SIG-M5 treated with dmso at 0.1 percent for 504 hours (cell line): ENCODE measurements around the gene CCDC89.

Source experiments
- DNase-seq: peaks from one replicate; lab custom pipeline; 2025; ENCODE audit not compliant: unreplicated experiment; lab: John Stamatoyannopoulos, UW

The CCDC89 gene

DNA sequence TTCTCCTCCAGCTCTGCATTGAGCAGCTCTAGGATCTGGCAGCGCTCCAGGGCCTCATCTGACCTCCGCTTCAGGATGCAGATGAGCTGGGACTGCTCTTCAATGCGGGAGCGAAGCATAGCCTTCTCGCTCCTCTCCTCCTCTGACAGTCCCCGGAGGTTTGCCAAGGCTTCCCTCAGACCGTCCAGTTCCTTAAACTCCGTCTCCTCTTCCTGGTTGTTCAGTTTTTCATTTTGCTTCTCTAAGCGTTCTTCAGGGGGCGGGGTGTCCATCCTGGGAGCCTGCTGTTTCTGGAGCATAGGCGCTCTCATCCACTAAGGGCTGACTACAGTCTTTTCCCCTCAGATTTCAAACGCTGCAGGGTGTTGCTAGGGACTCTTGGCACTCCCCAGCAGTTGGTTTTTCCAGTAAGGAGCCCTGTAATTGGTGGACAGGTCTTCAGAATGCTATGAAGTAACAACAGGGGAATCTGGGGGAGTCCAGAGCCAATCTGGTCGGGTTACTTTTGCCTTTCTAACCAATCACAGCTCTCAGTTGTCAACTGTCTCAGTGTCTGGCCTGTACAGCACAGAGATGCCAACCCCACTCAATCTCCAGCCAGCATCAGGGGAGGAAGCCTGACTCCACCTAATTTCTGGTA is at the start of gene CCDC89:
CCDC89 (minus strand) TSS at position 376 of the 640 bp plus-strand sequence; CDS start at position 311, 65 bp downstream.
- no peak for DNase-seq

- DNase-seq, result no peak
Observed at GRCh38 chr11:85732965-85733364, 47.0 kb upstream of the CCDC89 start.

DNA sequence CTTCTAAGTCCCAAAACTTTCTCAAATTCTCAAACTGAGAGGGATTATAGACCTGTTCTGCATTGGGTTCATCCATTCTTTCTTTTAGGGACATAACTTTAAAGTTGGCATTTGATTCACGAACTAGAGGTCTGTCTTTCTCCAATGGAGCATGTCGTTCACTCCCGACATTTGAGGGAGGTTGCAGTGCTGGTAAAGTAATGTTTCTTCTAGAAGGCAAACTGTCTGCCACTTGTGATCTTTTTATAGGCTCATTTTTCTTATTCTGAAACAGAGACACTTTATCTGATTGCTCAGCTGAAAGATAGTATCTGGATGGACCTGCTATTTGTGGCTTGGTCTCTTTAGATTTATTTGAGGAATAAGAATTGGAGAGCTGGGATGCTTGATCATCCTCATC is 40.4 kb upstream of the CCDC89 start:
- no peak for DNase-seq

DNA sequence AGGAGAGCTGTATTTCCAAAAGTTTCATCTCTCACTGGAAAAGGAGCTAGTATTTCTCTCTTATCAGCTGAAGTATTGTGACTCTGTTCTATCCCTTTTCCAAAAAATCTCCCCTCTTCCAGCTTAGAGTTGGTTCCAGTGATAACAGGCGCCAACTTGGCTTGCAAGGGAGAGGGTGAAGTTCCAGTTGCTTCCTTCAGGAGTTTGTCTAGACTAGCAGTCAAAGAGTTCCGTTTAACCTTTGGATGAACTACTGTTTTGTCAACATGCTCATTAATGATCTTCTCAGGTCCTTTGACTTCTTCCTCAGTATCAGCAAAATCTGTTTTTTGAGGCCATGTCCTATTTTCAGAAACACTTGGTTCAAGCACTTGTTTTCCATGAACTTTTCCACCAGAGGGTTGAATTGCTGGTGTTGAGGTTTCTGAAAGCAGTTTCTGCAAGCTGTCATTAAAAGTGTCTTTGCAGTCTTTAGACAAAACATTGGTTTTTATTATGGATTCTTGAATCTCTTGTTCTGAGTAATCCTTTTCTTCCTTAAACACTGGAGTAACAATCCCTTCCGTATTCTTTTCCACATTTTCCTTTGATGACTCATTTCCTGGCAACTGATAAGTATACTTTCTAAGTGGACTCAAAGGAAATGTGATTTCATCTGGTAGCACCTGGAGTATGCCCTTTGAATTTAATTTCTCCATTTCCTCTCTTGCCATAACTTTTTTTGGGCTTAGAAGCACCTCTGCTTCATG is 39.7 kb upstream of the CCDC89 start:
- DNase-seq, result no peak

- no peak for DNase-seq
Observed at GRCh38 chr11:85724748-85725465, 38.9 kb upstream of the CCDC89 start.

- no peak for DNase-seq
Observed at GRCh38 chr11:85723088-85723487, 37.1 kb upstream of the CCDC89 start.

DNA sequence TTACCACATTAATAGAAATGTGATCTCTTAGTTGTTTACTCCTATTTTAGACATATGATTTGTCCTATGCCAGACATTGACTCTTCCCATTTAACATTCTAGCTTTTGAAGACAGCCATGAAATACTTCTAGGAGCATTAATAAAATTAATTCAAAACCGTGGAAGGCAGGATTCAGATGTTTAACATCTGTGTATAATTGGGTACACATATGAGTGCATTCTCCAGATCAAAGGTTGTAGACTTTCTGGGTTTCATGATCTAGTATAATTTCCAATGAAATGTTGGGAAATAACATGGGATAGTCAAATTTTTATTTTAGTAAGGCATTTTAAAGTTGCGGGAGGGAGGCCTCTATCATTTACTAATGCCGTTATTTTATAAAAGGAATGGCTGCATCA is 35.2 kb upstream of the CCDC89 start:
- no peak for DNase-seq

DNA sequence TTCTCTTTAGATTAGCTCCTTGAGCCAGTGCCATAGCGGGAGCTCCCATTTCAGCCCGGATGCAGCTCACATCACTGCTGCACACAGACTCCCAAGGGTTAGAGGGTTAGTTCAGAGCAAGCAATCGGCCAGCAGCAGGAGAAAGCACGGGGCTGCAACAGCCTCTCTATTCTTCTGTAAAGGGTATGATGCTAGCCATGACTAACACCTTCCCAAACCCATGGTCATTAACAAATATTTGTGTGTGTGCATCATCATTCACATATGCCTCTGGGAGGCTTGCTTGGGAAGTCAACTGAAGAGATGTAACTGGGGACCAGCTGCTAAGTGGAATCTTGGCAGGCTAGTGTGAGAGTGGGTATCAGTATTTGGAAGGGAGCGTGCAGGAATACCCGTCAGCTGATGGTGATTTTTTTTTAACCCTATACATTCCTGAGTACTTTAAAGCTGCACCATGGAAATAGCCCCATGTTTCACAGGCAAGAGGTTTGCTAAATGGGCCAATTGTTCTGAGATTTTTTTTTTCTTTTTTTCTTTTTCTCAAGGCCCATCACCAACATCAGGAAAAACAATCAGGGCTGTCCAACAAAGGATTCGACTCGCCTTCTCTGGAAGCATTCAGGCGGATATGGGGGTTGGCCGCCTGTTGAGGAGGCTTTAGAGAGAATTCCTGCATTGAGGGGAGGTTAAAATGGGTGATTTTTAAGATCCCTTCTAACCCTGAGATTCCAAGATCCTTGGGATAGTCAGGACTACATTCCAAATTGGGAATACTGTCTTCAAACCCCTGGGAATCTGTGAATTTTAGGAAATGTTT is 33.2 kb upstream of the CCDC89 start:
- no peak for DNase-seq

DNA sequence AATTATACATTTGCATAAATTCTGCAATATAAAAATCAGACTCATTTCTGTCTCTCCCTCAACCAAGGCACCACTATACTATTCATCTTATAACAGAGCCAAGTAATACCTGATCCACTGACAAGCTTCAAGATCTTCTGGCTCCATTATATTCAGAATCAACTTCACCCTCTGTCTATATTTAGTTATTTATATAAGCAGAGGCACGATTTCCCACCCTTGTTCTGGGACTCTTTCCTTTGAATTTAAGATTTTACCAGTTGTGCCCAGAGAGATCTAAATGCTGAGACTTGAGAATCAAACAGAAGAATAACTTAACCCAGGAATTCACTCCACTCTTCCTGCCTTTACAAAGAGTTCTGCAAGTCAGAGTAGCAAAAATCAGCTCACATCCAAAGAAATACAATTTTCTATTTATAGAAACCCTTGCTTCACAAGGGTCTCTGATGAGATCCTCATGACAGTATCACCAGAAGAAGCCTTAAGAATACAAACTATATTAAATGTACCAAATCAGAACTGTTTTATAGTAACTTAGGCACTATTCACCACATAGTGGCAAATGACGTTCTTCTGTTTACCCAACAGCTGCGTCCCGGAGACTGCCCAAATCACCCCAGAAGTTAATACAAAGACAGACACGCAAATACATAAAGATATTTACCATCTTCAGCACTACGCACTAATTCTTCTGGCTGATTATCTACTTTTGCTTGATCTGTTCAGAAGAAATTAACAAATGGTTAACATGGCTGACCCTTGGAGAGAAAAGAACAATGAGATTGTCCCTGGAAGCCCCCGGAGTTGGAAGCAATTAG is 32.3 kb upstream of the CCDC89 start:
- DNase-seq, result no peak

- no peak for DNase-seq
Observed at GRCh38 chr11:85717429-85717828, 31.4 kb upstream of the CCDC89 start.

- DNase-seq, result no peak
Observed at GRCh38 chr11:85712953-85713352, 27.0 kb upstream of the CCDC89 start.

GRCh38 chr11:85710917-85711316 is 24.9 kb upstream of the CCDC89 start:
- DNase-seq, result no peak

DNA sequence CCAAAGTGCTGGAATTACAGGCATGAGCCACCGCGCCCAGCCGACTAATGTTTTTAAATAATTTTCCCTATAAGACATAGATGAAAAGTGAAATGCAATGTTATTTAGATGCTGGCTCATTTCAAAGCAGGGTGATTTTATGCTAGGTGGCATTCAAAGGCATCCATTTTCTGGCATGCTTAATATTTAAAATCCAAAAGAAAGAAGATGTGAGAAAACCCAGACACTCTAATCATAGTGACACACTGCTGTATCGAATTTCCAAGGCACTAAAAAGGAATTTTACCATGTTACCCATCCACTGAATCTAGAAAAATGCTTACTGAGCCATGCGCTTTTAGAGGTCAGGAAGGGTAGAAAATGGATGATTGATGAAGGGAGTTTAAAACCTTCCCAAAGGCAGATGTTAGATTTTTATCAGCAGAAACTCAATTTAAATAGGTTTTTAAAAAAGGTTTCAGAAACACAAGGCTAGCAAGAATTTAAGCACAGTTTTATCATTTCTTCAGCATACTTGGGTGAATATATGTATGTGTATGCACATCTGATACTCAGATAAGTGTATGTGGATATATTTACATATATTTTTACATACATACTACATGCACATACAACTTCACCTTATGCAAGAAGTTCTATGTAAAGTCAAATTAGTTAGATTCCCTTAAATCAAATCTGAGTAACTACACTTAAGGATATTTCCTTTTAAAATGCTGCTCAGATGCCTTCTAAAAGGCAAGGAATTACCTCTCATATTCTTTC is 24.1 kb upstream of the CCDC89 start:
- no peak for DNase-seq

DNA sequence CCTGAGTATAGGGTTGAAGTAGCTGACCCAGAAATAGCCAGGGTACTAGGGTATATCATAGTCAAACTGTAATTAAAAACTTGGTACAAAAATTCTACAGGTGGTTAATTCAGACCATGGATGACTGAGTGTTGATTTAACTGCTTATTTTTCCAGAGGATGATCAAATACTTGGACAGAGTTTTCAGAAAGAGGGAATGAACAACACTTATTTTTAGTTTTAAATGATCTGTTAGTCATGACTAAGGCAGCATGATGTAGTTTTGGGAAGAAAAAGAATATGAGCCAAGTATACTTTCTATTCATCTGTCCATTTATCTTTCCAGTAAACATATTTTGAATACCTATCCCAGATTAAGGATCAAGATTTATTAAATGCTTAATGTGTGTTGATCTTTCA is 19.8 kb upstream of the CCDC89 start:
- DNase-seq, result no peak

GRCh38 chr11:85704967-85705366 is 19.0 kb upstream of the CCDC89 start:
- no peak for DNase-seq

GRCh38 chr11:85699957-85700741 is 14.2 kb upstream of the CCDC89 start:
- no peak for DNase-seq

DNA sequence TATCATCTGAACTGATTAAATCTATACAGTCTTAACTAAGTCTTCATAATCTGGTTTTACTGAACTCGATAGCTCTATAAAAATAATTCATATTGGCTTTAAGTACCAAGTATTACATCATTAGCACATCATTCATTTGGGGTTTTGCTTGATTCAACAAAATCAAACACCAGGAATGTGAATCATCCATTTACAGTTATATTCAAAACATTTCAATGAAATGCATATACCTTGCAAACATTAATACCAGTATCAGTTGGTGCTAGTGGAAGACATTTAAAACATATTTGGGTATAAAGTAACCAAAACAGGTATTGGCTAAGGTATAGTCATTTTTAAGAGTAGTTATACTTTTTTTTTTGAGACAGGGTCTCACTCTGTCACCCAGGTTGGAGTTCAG is 12.2 kb upstream of the CCDC89 start:
- DNase-seq, result no peak

DNA sequence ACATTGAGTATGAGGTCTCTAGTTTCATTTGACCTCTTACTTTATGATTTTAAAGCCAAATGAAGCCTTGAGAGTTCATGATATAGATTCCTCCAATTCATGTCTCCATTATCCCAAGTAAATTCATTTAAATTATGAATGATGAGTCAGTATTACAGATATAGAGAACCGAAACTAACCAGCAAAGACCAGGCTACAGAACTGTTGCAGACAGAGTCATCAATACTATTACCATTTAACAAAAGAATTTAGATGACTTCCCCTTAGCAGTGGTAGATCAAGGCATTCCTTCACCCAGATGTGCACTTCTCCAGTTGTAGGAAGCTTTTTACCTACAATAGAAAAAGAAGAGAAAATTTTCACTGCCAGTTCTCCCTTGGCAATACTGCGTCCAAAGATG is 11.8 kb upstream of the CCDC89 start:
- DNase-seq, result no peak

GRCh38 chr11:85695546-85695945 is 9.6 kb upstream of the CCDC89 start:
- DNase-seq, result no peak
